Suppressor macrophage treated with lipopolysaccharide for 1 hour (primary cell): ENCODE data around the gene HOXC11.
A peak's percentile ranks its signal among the peaks of the same experiment; 100 is the strongest.

Experiments
- DNase-seq, 3 donors: peaks; one replicate each; pipeline ENCODE4 v3.0.0-alpha.2; 2020 to 2022

The HOXC11 gene

DNA sequence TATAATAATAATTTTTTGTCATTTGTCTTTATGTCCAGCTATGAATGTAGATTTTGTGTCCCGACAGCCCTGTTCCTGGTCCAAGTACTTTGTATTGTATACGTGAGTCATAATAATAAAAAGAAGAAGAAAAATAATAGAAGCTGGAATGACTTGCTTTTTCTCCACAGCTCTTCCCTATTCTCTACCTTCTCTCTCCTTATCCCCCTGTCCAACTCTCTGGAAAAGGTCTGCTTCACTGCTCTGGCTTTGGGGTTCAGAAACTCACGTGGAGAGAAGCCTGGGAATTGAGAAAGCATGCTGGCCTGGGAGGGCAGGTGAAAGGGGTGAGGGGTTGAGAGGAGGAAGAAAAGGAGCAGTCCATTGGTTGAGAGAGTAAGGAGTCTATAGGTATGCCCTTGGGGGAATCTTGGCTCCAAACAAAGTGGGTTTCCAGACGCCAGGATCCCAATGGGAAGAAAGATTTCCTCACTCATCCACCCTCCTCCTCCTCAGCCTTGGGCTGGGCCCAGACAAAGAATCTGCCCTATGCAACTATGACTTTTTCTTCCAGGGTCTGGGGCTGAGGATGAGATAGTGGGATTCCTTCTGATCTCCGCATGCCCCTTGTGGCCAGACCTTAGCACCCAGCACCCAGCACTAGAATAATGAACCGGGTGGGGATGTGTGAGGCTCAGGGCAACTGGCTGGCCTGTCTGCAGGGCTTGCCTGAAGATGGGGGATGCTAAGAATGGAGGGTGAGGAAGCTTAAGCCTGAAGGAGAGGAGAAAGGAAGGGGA, 39.9 kb downstream of the HOXC11 start:
- no peak for DNase-seq

DNA sequence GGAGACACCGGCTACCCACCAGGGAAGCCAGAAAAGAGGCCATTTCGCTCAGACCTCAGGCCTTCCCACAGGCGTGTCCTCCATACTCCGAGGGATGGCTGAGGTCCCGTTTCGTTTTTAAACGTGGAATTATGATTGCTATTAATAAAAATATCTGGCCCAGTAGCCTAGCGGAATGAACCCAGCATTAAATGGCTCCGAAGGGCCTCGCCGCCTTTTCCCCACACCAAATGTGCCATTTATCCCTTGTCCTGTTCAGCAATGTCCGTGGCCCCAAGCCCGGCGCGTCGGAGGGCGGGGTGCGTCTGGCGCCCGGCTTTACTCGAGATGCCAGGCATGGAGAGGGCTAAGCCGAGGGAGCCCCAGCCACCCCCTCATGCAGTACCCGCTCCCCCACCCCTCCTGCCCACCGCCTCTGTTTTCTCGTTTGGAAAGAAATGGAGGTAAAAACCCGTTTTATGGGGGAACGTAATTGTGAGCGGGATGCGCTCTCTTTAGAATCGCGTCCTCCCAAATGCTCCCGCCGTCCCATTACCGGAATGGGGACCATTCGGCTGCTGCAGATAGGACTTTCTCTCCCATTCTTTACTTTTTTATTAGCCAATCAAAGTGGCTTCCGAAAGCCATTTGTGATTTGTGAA, 41.6 kb downstream of the HOXC11 start:
- no peak for DNase-seq

GRCh38 chr12:54015018-54015931, 42.3 kb downstream of the HOXC11 start:
- DNase-seq = no peak

DNA sequence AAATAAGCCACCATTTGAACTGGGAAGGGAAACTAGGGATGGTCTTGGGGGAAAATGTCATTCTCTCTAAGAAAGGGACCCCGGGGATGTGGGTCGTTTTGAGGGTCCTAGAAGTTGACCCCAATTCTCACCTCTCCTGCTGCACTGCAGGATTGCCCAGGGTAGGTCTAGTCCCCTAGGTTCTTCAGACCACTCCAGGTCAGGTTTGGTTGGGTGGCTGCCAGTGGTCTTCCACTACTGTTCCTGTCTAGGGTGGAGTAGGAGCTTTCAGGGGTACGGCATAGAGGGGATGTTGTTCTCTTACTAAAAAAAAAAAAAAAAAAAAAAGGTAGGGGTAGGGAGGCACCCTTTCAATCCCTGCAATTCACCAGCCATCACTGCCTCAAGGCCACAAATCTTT, 43.1 kb downstream of the HOXC11 start:
- no peak for DNase-seq

DNA sequence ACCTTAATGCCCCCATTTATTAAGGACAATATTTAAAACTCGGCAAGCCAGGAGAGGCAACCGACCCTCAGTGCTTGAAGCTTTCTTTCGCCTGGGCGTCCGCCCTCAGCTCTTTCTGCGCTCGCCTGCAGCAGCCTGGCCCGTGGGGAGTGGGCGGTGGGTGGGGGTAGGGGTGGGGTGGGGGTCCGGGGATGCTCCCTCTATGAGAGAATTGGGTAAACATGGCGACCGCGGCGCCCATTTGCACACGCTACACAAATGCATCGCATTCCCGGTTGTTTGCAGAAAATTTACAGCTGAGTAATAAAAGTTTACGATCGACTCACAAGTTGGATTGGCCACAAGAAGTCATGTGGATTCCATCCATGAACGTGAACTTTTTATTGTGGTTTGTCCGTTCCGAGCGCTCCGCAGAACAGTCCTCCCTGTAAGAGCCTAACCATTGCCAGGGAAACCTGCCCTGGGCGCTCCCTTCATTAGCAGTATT, 43.6 kb downstream of the HOXC11 start:
- DNase-seq = no peak

- DNase-seq = no peak
These were observed 44.3 kb downstream of the HOXC11 start for GRCh38 chr12:54017027-54017788.

DNA sequence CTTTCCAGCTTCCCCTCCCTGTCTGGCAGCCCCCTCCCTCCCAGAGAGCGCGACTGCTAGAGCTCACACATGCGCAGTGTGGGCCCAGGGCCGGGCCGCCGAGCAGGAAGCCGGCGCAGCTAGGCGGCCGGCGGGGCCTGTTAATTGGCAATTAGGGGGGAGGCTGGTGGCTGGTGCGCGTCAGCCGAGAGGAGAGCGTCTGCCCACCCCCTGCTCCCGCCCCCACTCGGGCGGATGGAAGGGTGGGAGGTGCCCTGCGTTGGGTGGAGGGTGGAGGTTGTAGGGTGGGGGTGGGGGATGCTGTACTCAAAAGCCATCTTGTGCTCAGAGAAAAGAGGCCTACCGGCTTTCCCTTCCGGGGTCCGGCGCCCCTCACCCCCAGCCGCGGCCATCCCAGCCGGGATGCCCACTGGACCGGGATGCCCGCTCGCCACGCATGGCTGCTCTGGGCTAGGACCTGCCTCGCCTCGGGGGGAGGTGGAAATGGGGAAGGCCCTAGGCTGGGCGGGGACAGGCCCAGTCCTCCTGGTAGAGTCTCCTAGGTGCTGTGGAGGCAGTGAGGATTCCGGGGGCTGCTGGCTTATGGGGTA, 45.0 kb downstream of the HOXC11 start:
- DNase-seq = peak in 1 of 3 donors; percentile 58

DNA sequence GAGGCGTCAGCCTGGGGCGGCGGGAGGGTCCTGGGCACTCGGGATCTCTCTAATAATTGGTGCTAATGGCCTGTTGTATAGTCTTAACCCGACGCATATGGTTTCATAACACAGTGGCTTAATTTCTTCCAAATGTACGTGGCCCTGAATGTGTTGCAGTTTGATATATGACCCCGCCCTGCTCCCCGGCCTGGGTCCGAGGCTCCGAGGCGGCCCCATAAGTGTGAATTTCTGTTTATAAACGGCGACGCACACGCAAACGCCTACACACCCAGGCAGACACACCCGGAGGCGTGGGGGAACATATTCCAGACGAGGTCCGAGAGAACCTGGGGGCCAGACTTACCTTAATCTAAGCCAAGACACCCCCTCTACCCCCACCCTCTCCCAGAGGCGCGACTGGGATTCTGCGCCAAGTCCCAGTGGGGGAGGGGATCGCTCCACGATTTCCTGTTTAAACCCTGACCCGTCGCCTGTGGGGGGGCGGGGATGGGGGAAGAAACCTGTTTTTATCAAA, 45.6 kb downstream of the HOXC11 start:
- no peak for DNase-seq

DNA sequence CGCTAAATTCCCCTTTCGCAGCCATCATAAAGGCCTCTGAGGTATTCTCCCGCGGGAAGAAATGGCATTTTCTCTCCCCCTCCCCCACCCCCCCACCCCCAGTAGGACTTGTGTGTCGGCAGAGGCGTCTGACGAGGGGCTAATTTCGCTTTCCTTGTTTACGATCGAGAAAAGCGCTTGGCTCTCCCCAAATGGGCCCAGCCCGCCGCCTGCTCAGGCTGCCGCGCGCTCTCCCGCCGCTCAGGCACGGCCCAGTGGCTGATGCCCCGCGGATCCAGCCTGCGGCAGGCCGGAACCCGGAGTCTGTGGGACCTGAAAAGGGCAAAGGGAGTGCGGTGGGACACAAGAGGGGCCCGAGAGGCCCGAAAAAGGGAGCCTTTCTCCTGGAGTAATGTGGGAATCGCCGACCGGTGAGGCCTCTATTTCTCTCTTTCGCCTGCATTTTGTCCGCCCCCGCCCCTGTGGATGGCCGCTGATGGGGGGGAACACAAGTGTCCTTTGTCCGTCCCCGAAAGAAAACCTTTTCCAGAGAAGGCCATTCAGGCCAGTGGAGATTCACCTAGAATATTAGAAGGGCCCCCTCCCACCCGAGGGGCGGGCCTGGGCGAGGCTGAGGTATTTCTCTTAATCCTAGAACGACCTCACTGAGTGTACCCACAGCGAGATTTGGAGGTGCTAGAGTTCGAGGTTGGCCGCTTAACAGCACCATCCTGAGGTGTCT, 46.3 kb downstream of the HOXC11 start:
- no peak for DNase-seq

- no peak for DNase-seq
These were observed 47.1 kb downstream of the HOXC11 start for GRCh38 chr12:54019924-54020590.

DNA sequence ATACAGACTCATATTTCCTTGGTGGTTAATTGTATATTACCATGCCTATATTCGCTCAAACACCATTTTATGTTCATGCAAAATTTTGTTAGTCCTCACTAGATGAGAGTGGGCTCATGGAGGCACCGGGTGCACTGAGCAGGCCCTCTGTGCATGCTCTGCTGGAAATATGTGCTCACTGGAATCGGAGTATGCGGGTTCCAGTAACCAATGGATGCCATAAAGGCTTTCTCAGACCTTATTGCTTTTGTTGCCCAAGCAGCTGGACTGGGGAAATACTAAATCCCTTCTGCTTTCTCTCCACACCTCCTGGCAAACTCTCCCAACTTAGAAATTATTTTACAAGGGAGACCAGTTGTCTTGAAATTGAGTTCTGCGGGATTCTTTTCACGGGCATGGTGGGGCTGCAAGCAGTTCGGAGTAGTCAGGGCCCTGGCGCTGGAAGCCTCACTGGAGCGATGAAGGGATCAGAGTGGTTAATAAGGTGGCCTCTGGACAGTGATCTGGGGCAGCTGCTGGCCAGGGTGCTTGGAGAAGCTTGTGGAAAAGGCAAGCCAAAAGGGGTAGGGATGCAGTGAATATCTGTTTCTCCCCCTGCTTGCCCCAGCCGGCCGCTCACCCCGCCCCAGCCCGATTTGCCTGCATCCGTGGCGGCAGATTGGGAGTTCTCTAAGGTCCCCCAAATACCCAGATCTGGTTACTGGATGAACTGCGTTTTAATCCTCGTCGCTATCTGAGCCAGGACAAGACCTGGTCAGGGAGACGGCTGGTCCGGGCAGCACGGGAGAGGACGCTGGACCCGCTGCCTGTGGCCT, 47.9 kb downstream of the HOXC11 start:
- no peak for DNase-seq

GRCh38 chr12:54021432-54022013, 48.6 kb downstream of the HOXC11 start:
- DNase-seq = no peak

DNA sequence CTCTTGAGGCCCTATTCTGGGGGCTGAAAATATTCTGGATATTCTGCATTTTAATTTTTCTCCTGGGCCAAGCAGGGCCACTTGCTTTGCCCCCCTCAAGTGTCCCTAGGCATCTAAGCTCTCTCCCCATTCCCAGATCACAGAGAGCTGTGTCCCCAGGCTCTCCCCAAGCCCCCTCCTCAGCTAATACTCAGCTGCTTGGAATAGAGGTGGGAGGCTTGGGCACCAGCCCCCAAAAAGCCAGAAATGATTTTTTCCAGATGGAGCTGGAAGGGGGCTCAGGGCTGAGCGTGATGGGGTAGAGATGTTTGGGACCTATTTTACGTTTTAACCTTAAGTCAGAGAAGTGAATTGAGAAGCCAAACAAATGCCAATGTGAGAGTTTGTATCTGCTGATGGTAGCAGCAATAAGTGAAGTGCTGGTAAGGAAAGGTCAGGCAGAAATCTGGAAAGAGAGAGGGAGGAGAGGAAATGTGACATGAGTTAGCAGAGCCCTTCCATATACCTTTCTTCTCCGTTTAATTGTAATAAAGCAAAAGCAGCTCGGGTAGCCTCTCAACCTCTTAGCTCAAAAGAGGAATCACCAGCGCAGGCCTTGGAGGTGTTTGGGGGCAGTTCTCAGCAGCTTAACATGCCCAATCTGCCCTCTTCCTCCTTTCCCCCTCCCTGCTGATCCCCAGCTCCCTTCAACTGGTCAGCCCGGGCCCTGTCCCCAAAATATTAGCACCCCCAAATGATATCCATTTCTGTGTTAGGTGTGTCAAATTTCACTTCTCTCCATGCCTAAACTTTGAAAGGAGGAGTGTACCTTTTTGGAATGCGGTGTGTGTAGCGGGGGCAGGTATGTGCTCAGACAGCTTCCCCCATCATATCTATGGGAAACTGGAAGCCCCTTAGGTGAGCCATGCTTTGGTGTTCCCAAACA, 50.3 kb downstream of the HOXC11 start:
- no peak for DNase-seq

- no peak for DNase-seq
These were observed 51.2 kb downstream of the HOXC11 start for GRCh38 chr12:54024127-54024526.

GRCh38 chr12:54024581-54025305, 51.8 kb downstream of the HOXC11 start:
- no peak for DNase-seq

DNA sequence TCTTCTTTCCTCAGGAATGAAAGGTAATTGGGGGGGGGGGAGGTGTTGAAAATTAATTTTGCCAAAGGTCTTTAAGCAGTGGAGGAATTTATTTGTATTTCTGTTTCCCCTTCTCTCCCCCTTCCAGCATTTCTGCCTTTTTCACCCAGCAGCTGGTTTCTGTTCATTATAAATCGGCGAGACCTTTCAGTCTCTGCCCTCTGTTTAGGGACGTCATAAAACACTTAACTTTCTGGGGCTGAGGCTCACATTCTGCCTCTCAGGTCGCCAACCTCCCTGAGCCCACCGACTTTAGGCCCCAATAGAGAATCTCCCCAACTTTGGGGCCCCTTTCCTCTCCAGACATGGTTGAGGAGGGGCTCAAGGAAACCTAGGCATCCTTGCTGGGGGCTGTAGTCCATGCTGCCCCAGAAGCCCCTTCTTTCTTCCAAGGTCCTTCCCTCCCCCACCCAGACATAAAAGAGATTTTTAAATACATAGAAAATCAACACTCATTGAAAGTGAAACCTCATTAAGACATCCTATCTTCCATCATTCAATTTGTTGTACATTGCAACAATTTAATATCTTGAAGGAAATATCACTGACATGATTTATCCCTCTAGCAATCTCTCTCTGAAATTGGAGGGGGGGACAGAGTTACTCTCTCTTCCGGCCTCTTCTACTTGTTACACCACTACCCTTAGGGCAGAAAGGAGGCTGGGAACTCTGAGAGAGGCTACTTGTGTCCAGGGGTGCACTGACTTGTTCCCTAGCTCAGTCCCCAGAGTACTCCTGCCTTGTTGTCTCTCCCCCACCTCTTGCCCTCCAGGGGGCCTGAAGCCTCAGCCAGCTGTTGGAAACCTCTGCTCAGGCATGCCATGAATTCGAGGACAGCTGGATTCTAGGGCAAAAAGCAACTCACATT, 52.8 kb downstream of the HOXC11 start:
- no peak for DNase-seq
